HEK293 (cell line): Measurements from ENCODE around the gene ZNF446.
"Not testable (repeated sequence)": the region's sequence is repeated elsewhere in the genome, so short reads cannot be mapped to it uniquely, and the experiment has no call there.

Experiments used
- CTCF ChIA-PET: fragments of 350-600 bp; formaldehyde crosslinking; extraction: SDS; loops from one replicate; lab custom pipeline; 2021; ENCODE audit warnings: antibody characterized with exemption; lab: Yijun Ruan, JAX
- POLR2A ChIA-PET: fragments of 300-600 bp; formaldehyde crosslinking; extraction: SDS; loops from one replicate; lab custom pipeline; 2020; ENCODE audit warnings: antibody characterized with exemption, inconsistent platforms; lab: Yijun Ruan, JAX
- H3K27ac ChIP-seq: fragments of 200-500 bp; sonication (Bioruptor generic); 2 replicates; pipeline ENCODE4 v1.5.1; 2014; ENCODE audit warnings: low read depth, low read length, control low read depth, inconsistent platforms; ENCODE audit errors: extremely low read depth
- H3K36me3 ChIP-seq, 2 experiments: fragments of 200-500 bp in 1 of 2; sonication (Bioruptor generic) in 1 of 2; 1 replicate in 1 of 2; 2 replicates in 1 of 2; pipeline ENCODE4 v1.5.1; 2014 to 2017; ENCODE audit warnings: inconsistent platforms in 2 of 2, low read length in 2 of 2; ENCODE audit not compliant: control insufficient read depth in 2 of 2, insufficient read depth in 1 of 2
- H3K4me1 ChIP-seq: fragments of 200-500 bp; sonication (Bioruptor generic); 2 replicates; pipeline ENCODE4 v1.5.1; 2014; ENCODE audit warnings: mild to moderate bottlenecking, low read length, inconsistent platforms; ENCODE audit not compliant: control insufficient read depth, insufficient read depth
- H3K4me3 ChIP-seq: 2 replicates; pipeline ENCODE4 v1.5.1; 2011; ENCODE audit warnings: low read depth, mild to moderate bottlenecking, control low read depth, low read length, moderate library complexity
- H3K9me3 ChIP-seq: fragments of 200-500 bp; sonication (Bioruptor generic); 2 replicates; pipeline ENCODE4 v1.5.1; 2014; ENCODE audit warnings: low read depth, low read length, inconsistent platforms; ENCODE audit not compliant: control insufficient read depth, insufficient read depth
- CTCF ChIP-seq: fragments of 450-650 bp; formaldehyde crosslinking; IDR thresholded peaks from 2 replicates; pipeline ENCODE4 v1.5.1; 2016; ENCODE audit warnings: missing biosample characterization, missing genetic modification characterization
- HIC1 ChIP-seq: fragments of 450-650 bp; formaldehyde crosslinking; IDR thresholded peaks from 2 replicates; pipeline ENCODE4 v1.5.1; 2016; ENCODE audit warnings: missing biosample characterization, missing genetic modification characterization
- KLF8 ChIP-seq: fragments of 450-650 bp; formaldehyde crosslinking; IDR thresholded peaks from 2 replicates; pipeline ENCODE4 v1.5.1; 2016; ENCODE audit warnings: missing biosample characterization, missing genetic modification characterization
- MZF1 ChIP-seq: fragments of 450-650 bp; formaldehyde crosslinking; IDR thresholded peaks from 2 replicates; pipeline ENCODE4 v1.5.1; 2017; ENCODE audit warnings: missing biosample characterization, missing genetic modification characterization, borderline replicate concordance
- PRDM4 ChIP-seq: fragments of 450-650 bp; formaldehyde crosslinking; IDR thresholded peaks from 2 replicates; pipeline ENCODE4 v1.5.1; 2017; ENCODE audit warnings: missing biosample characterization, missing genetic modification characterization
- ZBTB7A ChIP-seq: fragments of 450-650 bp; formaldehyde crosslinking; IDR thresholded peaks from 2 replicates; pipeline ENCODE4 v1.5.1; 2016; ENCODE audit warnings: low read depth, missing biosample characterization, missing genetic modification characterization
- ZNF148 ChIP-seq: fragments of 450-650 bp; formaldehyde crosslinking; IDR thresholded peaks from 2 replicates; pipeline ENCODE4 v1.5.0; 2017; ENCODE audit warnings: missing biosample characterization, missing genetic modification characterization, borderline replicate concordance
- ZNF433 ChIP-seq: fragments of 450-650 bp; formaldehyde crosslinking; IDR thresholded peaks from 2 replicates; pipeline ENCODE4 v1.5.1; 2016; ENCODE audit warnings: missing biosample characterization, missing genetic modification characterization, low read depth
- ZNF571 ChIP-seq: fragments of 450-650 bp; formaldehyde crosslinking; IDR thresholded peaks from 2 replicates; pipeline ENCODE4 v1.5.0; 2017; ENCODE audit warnings: missing biosample characterization, missing genetic modification characterization
- ZNF585B ChIP-seq: fragments of 450-650 bp; formaldehyde crosslinking; IDR thresholded peaks from 2 replicates; pipeline ENCODE4 v1.5.1; 2016; ENCODE audit warnings: missing biosample characterization, missing genetic modification characterization
- ZNF701 ChIP-seq: fragments of 450-650 bp; formaldehyde crosslinking; IDR thresholded peaks from 2 replicates; pipeline ENCODE4 v1.5.1; 2016; ENCODE audit warnings: missing biosample characterization, missing genetic modification characterization
- ZNF704 ChIP-seq: fragments of 450-650 bp; formaldehyde crosslinking; IDR thresholded peaks from 2 replicates; pipeline ENCODE4 v1.5.1; 2016; ENCODE audit warnings: missing biosample characterization, missing genetic modification characterization
- ZNF785 ChIP-seq: fragments of 450-650 bp; formaldehyde crosslinking; IDR thresholded peaks from 2 replicates; pipeline ENCODE4 v1.5.1; 2016; ENCODE audit warnings: missing biosample characterization, missing genetic modification characterization
- ZNF843 ChIP-seq: fragments of 450-650 bp; formaldehyde crosslinking; IDR thresholded peaks from 2 replicates; pipeline ENCODE4 v1.5.1; 2016; ENCODE audit warnings: missing biosample characterization, missing genetic modification characterization
- ZSCAN4 ChIP-seq: fragments of 450-650 bp; formaldehyde crosslinking; IDR thresholded peaks from 2 replicates; pipeline ENCODE4 v1.5.1; 2017; ENCODE audit warnings: missing biosample characterization, missing genetic modification characterization

The ZNF446 gene

GRCh38 chr19:58469241-58470013 is 6.7 kb upstream of the ZNF446 start:
- TF ChIP-seq ZNF704 (no peak), HIC1 (tag by site-specific recombination) (no peak), MZF1 (tag by site-specific recombination) (no peak), ZNF433 (no peak), ZNF843 (tag by site-specific recombination) (no peak), PRDM4 (no peak), KLF8 (tag by site-specific recombination) (no peak), ZNF585B (tag by site-specific recombination) (no peak), CTCF (tag by site-specific recombination) (no peak), ZSCAN4 (tag by site-specific recombination) (no peak), ZNF785 (tag by site-specific recombination) (no peak), ZNF701 (tag by site-specific recombination) (no peak), ZNF571 (tag by site-specific recombination) (no peak), ZNF148 (no peak), ZBTB7A (no peak)
- no peaks in the 10 kb centered on the region; the same call in 1 of the 2 replicates for H3K4me1 ChIP-seq

GRCh38 chr19:58470837-58471543 is 5.2 kb upstream of the ZNF446 start:
- POLR2A ChIA-PET, H3K4me3 ChIP-seq, H3K9me3 ChIP-seq, CTCF ChIA-PET, H3K27ac ChIP-seq, H3K4me1 ChIP-seq: not testable (repeated sequence)
- peaks cover 9 to 50% of the 10 kb centered on the region in 2 experiments; a peak in 2 of 3 replicates for H3K36me3 ChIP-seq

More at GRCh38 chr19:58469241-58470013, 6.7 kb upstream of the ZNF446 start:
- Histone ChIP-seq H3K36me3 (peaks cover 9 to 50% of the 10 kb centered on the region in 2 experiments; a peak in 2 of 3 replicates), H3K4me3 (no peak overlapping the region), H3K27ac (no peak overlapping the region), H3K9me3 (no peaks in the 10 kb centered on the region)
- ChIA-PET CTCF (interaction anchor here (0.6 to 1.2 kb wide), 4 partner anchors 30 to 202 kb away, joined by 3 read pairs; no protein-coding TSS in a partner anchor), POLR2A (interaction anchor here (0.6 to 1.2 kb wide), 4 partner anchors 15 to 92 kb away, joined by 3 to 9 read pairs (median 5); partner anchors contain the start of gene ZNF324B)
